Liver (tissue), 9 donors: Measurements from ENCODE around the gene ATP2B2. TPM values are rescaled to one million over a fixed set of nuclear protein-coding genes. Genes with fewer than 3 reads are reported as not detected.

Experiments used
- DNase-seq: peaks from one replicate; pipeline ENCODE4 v3.0.0-alpha.2; 2017; ENCODE audit warnings: low spot score
- H3K27ac ChIP-seq, 2 donors: one replicate each; pipeline ENCODE4 v1.7.0; 2013; ENCODE audit warnings: inconsistent platforms in 2 of 2, low read length in 2 of 2, control low read depth in 1 of 2, low read depth in 1 of 2, mild to moderate bottlenecking in 1 of 2
- H3K27me3 ChIP-seq, 4 donors: one replicate each; pipeline versions ENCODE4 v1.6.1 to v1.7.0; 2013; ENCODE audit warnings: low read length in 3 of 4, inconsistent platforms in 1 of 4, mild to moderate bottlenecking in 1 of 4, moderate library complexity in 1 of 4; ENCODE audit not compliant: control insufficient read depth in 4 of 4, insufficient read depth in 4 of 4
- H3K36me3 ChIP-seq, 4 donors: one replicate each; pipeline versions ENCODE4 v1.6.1 to v1.7.0; 2013; ENCODE audit warnings: low read length in 3 of 4, mild to moderate bottlenecking in 3 of 4, low read depth in 1 of 4, moderate library complexity in 1 of 4; ENCODE audit not compliant: control insufficient read depth in 4 of 4, insufficient read depth in 3 of 4
- H3K4me1 ChIP-seq, 4 donors: one replicate each; pipeline versions ENCODE4 v1.6.1 to v1.7.0; 2013; ENCODE audit warnings: low read length in 3 of 4, mild to moderate bottlenecking in 3 of 4, moderate library complexity in 1 of 4; ENCODE audit not compliant: control insufficient read depth in 4 of 4, insufficient read depth in 4 of 4
- H3K4me3 ChIP-seq, 3 donors: one replicate each; pipeline versions ENCODE4 v1.6.1 to v1.7.0; 2013; ENCODE audit warnings: low read length in 3 of 3, control low read depth in 1 of 3, low read depth in 1 of 3, mild to moderate bottlenecking in 1 of 3
- H3K9ac ChIP-seq, 2 donors: one replicate each; pipeline ENCODE4 v1.7.0; 2013; ENCODE audit warnings: low read length in 2 of 2, mild to moderate bottlenecking in 2 of 2, moderate library complexity in 2 of 2, control low read depth in 1 of 2, low read depth in 1 of 2
- H3K9me3 ChIP-seq, 4 donors: one replicate each; pipeline versions ENCODE4 v1.6.1 to v1.7.0; 2013; ENCODE audit warnings: low read length in 3 of 4; ENCODE audit not compliant: control insufficient read depth in 4 of 4
- EGR1 ChIP-seq, 2 donors: IDR thresholded peaks; 2 replicates each; pipeline ENCODE4 v1.6.1; 2016 to 2018; ENCODE audit warnings: antibody characterized with exemption in 2 of 2, low read depth in 2 of 2
- FOXA1 ChIP-seq: IDR thresholded peaks from 2 replicates; pipeline ENCODE4 v1.6.1; 2016; ENCODE audit warnings: antibody characterized with exemption
- FOXA2 ChIP-seq: IDR thresholded peaks from 2 replicates; pipeline ENCODE4 v1.6.1; 2016; ENCODE audit warnings: antibody characterized with exemption
- GABPA ChIP-seq, 2 donors: IDR thresholded peaks in 1 of 2; conservative IDR thresholded peaks in 1 of 2; 2 replicates each; pipeline ENCODE4 v1.6.1; 2016; ENCODE audit warnings: antibody characterized with exemption in 2 of 2, mild to moderate bottlenecking in 1 of 2, moderate library complexity in 1 of 2
- HNF4A ChIP-seq, 2 donors: conservative IDR thresholded peaks; 2 replicates each; pipeline ENCODE4 v1.6.1; 2016; ENCODE audit warnings: antibody characterized with exemption in 2 of 2, mild to moderate bottlenecking in 2 of 2
- HNF4G ChIP-seq: IDR thresholded peaks from 2 replicates; pipeline ENCODE4 v1.6.1; 2016; ENCODE audit warnings: antibody characterized with exemption
- JUND ChIP-seq, 2 donors: IDR thresholded peaks; 2 replicates each; pipeline ENCODE4 v1.6.1; 2016; ENCODE audit warnings: antibody characterized with exemption in 2 of 2
- NR2F2 ChIP-seq: IDR thresholded peaks from 2 replicates; pipeline ENCODE4 v1.6.1; 2016; ENCODE audit warnings: antibody characterized with exemption
- RAD21 ChIP-seq, 2 donors: IDR thresholded peaks; 2 replicates each; pipeline ENCODE4 v1.6.1; 2016; ENCODE audit warnings: antibody characterized with exemption in 2 of 2, mild to moderate bottlenecking in 2 of 2
- RXRA ChIP-seq, 2 donors: IDR thresholded peaks; 2 replicates each; pipeline ENCODE4 v1.6.1; 2017 to 2018; ENCODE audit warnings: antibody characterized with exemption in 2 of 2, mild to moderate bottlenecking in 1 of 2
- SP1 ChIP-seq: IDR thresholded peaks from 2 replicates; pipeline ENCODE4 v1.6.1; 2018; ENCODE audit warnings: antibody characterized with exemption, mild to moderate bottlenecking
- TAF1 ChIP-seq: conservative IDR thresholded peaks from 2 replicates; pipeline ENCODE4 v1.6.1; 2016; ENCODE audit warnings: antibody characterized with exemption, mild to moderate bottlenecking
- YY1 ChIP-seq: IDR thresholded peaks from 2 replicates; pipeline ENCODE4 v1.6.1; 2016; ENCODE audit warnings: antibody characterized with exemption, mild to moderate bottlenecking
- WGBS: extraction: QIAGEN DNeasy Blood & Tissue Kit; methylation state at CpG from one replicate; pipeline ENCODE4 v1.1.7; 2013; 5-methylcytosine and 5-hydroxymethylcytosine counted together
- polyA plus RNA-seq, 2 donors: library from polyadenylated mRNA; stranded (reverse) in 1 of 2; unstranded in 1 of 2; fragments of 200-250 nt in 1 of 2; fragments of >200 nt in 1 of 2; fragmentation: Nextera tagmentation in 1 of 2; extraction: Ambion mirVana in 1 of 2; gene quantifications; one replicate each; pipeline versions ENCODE4 v1.2.1 to v1.2.3, GENCODE V29; 2013 to 2015
- total RNA-seq, 2 donors: library from RNA; depleted of rRNA; stranded (reverse); fragments of >200 nt; gene quantifications; one replicate each; pipeline ENCODE4 v1.2.3, GENCODE V29; 2014
- TF ChIP-seq, protein P1 (sequence below): IDR thresholded peaks from 2 replicates; pipeline ENCODE4 v1.6.1; 2016; ENCODE audit warnings: antibody characterized with exemption
- TF ChIP-seq, protein P2 (sequence below): IDR thresholded peaks from 2 replicates; pipeline ENCODE4 v1.6.1; 2016; ENCODE audit warnings: antibody characterized with exemption
- TF ChIP-seq, protein P3 (sequence below): IDR thresholded peaks from 2 replicates; pipeline ENCODE4 v1.6.1; 2016; ENCODE audit warnings: antibody characterized with exemption
- TF ChIP-seq, protein P4 (sequence below): fragments of 150-350 bp; IDR thresholded peaks from 2 replicates; pipeline ENCODE4 v1.5.1; 2017; ENCODE audit warnings: improper control_type of control experiment, low read depth, low read length; ENCODE audit not compliant: missing input control
- TF ChIP-seq, protein P5 (sequence below): IDR thresholded peaks from 2 replicates; pipeline ENCODE4 v1.6.1; 2016; ENCODE audit warnings: antibody characterized with exemption, mild to moderate bottlenecking
- donor health status: healthy.
- donor health status: healthy.
- donor health status: healthy.
- donor health status: healthy.
- donor health status: healthy.

ATP2B2 gene
- total and polyA plus RNA-seq, 4 donors, result 10.4 to 27.8 (median 20.7) TPM

DNA sequence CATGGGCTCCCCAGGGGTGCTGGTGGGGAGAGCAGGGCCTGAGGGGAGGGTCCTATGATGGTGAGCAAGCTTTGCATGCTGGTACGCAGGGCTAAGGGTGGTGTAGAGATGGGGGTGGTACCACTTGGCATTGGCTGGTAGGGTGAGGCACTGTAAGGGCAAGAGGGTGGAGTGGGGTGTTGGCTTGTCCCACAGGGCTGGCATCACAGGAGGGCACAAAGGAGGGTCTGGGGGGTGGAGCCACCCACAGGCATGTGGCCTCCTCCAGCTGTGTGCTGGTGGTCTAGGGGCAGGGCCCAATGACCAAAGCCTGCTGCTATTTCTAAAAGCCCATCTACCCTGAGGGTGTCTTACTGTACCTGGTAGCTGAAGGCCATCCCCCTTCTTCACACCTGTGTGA lies 119.3 kb downstream of the ATP2B2 start:
- H3K27ac ChIP-seq, result no peak overlapping the region
- WGBS, result 100% methylated on average over 1 of the region's 1 CpG
- H3K4me1 ChIP-seq, result no peaks in the 10 kb centered on the region
- TF ChIP-seq, protein P1, sequence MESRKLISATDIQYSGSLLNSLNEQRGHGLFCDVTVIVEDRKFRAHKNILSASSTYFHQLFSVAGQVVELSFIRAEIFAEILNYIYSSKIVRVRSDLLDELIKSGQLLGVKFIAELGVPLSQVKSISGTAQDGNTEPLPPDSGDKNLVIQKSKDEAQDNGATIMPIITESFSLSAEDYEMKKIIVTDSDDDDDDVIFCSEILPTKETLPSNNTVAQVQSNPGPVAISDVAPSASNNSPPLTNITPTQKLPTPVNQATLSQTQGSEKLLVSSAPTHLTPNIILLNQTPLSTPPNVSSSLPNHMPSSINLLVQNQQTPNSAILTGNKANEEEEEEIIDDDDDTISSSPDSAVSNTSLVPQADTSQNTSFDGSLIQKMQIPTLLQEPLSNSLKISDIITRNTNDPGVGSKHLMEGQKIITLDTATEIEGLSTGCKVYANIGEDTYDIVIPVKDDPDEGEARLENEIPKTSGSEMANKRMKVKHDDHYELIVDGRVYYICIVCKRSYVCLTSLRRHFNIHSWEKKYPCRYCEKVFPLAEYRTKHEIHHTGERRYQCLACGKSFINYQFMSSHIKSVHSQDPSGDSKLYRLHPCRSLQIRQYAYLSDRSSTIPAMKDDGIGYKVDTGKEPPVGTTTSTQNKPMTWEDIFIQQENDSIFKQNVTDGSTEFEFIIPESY, result no peak
- TF ChIP-seq, protein P2, sequence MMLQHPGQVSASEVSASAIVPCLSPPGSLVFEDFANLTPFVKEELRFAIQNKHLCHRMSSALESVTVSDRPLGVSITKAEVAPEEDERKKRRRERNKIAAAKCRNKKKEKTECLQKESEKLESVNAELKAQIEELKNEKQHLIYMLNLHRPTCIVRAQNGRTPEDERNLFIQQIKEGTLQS, result no peak
- TF ChIP-seq, protein P3, sequence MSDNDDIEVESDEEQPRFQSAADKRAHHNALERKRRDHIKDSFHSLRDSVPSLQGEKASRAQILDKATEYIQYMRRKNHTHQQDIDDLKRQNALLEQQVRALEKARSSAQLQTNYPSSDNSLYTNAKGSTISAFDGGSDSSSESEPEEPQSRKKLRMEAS, result no peak
- TF ChIP-seq TAF1 (no peak), RXRA (IDR thresholded peaks at IDR 0.05) (no peak), FOXA1 (no peak), GABPA (IDR thresholded peaks at IDR 0.05 in 1 of 2, conservative IDR thresholded peaks at IDR 0.05 in 1 of 2) (no peak), SP1 (no peak), HNF4A (conservative IDR thresholded peaks at IDR 0.05) (no peak), RAD21 (IDR thresholded peaks at IDR 0.05) (no peak), JUND (IDR thresholded peaks at IDR 0.05) (no peak), YY1 (no peak)
- peaks cover 2 to 51% (median 28%) of the 10 kb centered on the region in 4 donors for H3K36me3 ChIP-seq
- H3K9ac ChIP-seq, result no peak overlapping the region
- DNase-seq, result no peak
- no peaks in the 10 kb centered on the region for H3K27me3 ChIP-seq
- no peaks in the 10 kb centered on the region for H3K9me3 ChIP-seq
- no peak overlapping the region for H3K4me3 ChIP-seq

DNA sequence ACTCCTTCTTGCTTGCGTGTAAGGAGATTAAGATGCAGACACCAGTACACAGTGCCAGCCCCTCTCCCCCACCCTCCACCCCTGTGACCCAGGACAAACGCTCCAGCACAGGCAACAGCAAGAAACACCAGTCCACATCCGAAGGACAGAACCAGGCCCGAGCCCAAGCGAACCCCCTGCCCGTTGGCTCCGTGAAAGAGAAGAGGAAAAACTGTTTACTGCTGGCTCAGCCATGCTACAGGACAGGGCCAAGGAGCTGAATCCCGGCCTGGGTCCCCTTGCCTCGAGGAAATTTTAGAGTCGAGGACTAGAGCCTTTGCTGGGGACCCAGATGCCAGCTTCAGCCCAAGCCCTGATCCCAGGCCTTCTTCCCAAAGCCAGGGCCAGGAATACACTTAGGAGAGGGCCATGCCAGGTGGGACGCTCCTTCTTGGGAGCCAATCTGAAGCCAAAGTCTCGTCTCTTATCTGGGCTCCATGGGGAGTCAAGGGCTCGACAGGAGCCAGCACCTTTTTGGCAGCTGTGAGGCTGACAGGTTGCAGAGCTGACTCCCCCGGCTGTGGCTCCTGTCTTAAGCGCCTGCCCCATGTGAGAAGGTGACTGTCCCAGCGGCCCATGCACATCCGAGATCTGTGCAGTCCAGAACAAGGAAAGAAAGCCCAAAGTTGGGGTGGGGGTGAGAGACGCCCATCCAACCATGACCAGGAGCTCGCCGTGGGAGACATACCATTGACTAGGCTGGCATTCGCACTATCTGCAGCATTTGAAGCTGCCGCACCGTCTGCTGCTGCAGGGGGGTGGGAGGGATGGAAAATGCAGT lies 120.6 kb downstream of the ATP2B2 start:
- no peaks in the 10 kb centered on the region for H3K9me3 ChIP-seq
- peaks cover 2 to 49% (median 26%) of the 10 kb centered on the region in 4 donors for H3K36me3 ChIP-seq
- no peak overlapping the region for H3K9ac ChIP-seq
- no peaks in the 10 kb centered on the region for H3K27me3 ChIP-seq
- TF ChIP-seq TAF1 (no peak), HNF4G (no peak), RXRA (IDR thresholded peaks at IDR 0.05) (no peak), GABPA (IDR thresholded peaks at IDR 0.05 in 1 of 2, conservative IDR thresholded peaks at IDR 0.05 in 1 of 2) (no peak), JUND (IDR thresholded peaks at IDR 0.05) (no peak), FOXA2 (no peak), YY1 (no peak), SP1 (no peak), NR2F2 (no peak), EGR1 (IDR thresholded peaks at IDR 0.05; ENCODE audit: low read depth in 2 of 2) (no peak), FOXA1 (no peak)
- TF ChIP-seq, protein P1, result no peak
- TF ChIP-seq, protein P4, sequence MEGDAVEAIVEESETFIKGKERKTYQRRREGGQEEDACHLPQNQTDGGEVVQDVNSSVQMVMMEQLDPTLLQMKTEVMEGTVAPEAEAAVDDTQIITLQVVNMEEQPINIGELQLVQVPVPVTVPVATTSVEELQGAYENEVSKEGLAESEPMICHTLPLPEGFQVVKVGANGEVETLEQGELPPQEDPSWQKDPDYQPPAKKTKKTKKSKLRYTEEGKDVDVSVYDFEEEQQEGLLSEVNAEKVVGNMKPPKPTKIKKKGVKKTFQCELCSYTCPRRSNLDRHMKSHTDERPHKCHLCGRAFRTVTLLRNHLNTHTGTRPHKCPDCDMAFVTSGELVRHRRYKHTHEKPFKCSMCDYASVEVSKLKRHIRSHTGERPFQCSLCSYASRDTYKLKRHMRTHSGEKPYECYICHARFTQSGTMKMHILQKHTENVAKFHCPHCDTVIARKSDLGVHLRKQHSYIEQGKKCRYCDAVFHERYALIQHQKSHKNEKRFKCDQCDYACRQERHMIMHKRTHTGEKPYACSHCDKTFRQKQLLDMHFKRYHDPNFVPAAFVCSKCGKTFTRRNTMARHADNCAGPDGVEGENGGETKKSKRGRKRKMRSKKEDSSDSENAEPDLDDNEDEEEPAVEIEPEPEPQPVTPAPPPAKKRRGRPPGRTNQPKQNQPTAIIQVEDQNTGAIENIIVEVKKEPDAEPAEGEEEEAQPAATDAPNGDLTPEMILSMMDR, result no peak
- TF ChIP-seq, protein P5, sequence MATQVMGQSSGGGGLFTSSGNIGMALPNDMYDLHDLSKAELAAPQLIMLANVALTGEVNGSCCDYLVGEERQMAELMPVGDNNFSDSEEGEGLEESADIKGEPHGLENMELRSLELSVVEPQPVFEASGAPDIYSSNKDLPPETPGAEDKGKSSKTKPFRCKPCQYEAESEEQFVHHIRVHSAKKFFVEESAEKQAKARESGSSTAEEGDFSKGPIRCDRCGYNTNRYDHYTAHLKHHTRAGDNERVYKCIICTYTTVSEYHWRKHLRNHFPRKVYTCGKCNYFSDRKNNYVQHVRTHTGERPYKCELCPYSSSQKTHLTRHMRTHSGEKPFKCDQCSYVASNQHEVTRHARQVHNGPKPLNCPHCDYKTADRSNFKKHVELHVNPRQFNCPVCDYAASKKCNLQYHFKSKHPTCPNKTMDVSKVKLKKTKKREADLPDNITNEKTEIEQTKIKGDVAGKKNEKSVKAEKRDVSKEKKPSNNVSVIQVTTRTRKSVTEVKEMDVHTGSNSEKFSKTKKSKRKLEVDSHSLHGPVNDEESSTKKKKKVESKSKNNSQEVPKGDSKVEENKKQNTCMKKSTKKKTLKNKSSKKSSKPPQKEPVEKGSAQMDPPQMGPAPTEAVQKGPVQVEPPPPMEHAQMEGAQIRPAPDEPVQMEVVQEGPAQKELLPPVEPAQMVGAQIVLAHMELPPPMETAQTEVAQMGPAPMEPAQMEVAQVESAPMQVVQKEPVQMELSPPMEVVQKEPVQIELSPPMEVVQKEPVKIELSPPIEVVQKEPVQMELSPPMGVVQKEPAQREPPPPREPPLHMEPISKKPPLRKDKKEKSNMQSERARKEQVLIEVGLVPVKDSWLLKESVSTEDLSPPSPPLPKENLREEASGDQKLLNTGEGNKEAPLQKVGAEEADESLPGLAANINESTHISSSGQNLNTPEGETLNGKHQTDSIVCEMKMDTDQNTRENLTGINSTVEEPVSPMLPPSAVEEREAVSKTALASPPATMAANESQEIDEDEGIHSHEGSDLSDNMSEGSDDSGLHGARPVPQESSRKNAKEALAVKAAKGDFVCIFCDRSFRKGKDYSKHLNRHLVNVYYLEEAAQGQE, result no peak
- TF ChIP-seq, protein P2, result no peak
- TF ChIP-seq, protein P3, result no peak
- no peak for DNase-seq
- no peak overlapping the region for H3K4me3 ChIP-seq
- no peaks in the 10 kb centered on the region for H3K4me1 ChIP-seq
- H3K27ac ChIP-seq, result no peak overlapping the region
- WGBS, result 88% methylated on average over 23 of the region's 23 CpGs
